ENCODE data around the gene CD40.

Gene CD40

GRCh38 chr20:46178891-46179290 is 60.8 kb downstream of the CD40 start:
- Histone ChIP-seq H3K9ac (ENCODE audit: low read length) (no peak overlapping the region), H3K4me3 (ENCODE audit: low read length) (no peak overlapping the region), H3K36me3 (ENCODE audit: control insufficient read depth, insufficient read depth, low read length, severe bottlenecking) (no peaks in the 10 kb centered on the region), H3K4me1 (ENCODE audit: control insufficient read depth, insufficient read depth, low read length) (no peaks in the 10 kb centered on the region), H3K27me3 (replicated peaks; ENCODE audit: control insufficient read depth, insufficient read depth, low read length) (peaks cover 61% of the 10 kb centered on the region), H3K9me3 (ENCODE audit: control insufficient read depth, low read length) (no peaks in the 10 kb centered on the region)
- no peak for DNase-seq (ENCODE audit: low read depth)
